HG03045 (cell line): ENCODE measurements around the gene MEIS1.

ENCODE experiments used
- ATAC-seq: cut with Tn5 transposase; IDR thresholded peaks from one replicate; pipeline ENCODE4 v1.9.1; 2021; ENCODE audit warnings: mild to moderate bottlenecking, moderate library complexity; ENCODE audit not compliant: unreplicated experiment

The MEIS1 gene

DNA sequence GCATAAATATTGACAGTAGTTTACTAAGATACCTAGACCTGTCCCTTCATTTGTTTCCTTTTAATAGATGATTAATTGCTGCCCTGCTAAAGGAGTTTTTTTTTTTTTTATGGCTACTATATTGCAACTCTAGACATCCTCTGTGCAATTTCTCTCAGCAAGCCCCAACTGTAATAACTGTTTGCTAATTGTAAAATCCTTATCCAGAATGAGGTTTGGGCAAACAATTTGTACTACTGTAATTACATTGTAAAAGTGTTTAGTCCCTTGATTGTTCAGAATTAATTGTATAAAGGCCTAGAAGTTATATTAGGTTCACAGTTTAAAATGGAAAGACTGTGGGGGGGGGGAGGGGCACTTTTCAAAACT is 3.7 kb upstream of the MEIS1 start:
- no peak for ATAC-seq

DNA sequence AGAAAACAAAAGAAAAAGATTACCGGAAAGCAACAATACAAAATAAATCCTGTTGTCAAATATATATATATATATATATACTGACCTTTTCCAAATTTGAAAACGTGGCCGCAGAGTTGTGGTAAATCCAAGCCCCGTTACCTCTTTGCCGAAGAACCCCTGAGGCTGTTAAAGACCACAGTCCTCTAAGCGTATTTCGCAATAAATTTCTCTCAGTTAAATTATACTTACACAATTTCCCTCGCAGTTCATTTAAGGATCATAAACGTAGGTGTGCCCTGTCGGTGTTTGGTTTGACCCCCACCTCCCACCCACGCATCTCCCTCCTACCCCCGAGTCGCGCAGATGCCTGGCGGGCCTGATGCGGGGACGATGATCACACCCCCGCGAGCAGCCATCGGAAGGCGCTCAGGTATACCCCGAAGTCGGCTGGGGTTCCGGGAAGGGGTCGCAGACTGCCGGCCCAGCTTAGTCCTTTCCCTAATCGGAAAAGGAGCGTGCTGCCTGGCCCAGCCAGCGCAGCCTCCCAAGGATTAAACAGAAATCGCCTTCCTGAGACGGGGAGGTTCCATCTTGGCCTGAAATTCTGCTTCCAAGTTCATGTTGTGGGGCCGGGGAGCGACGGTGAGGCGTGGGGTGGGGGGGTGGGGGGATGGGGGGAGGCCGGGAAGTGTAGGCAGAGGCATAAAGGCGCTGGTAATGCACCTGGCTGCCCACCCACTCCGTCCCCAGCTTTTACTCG is 2.9 kb upstream of the MEIS1 start:
- no peak for ATAC-seq

DNA sequence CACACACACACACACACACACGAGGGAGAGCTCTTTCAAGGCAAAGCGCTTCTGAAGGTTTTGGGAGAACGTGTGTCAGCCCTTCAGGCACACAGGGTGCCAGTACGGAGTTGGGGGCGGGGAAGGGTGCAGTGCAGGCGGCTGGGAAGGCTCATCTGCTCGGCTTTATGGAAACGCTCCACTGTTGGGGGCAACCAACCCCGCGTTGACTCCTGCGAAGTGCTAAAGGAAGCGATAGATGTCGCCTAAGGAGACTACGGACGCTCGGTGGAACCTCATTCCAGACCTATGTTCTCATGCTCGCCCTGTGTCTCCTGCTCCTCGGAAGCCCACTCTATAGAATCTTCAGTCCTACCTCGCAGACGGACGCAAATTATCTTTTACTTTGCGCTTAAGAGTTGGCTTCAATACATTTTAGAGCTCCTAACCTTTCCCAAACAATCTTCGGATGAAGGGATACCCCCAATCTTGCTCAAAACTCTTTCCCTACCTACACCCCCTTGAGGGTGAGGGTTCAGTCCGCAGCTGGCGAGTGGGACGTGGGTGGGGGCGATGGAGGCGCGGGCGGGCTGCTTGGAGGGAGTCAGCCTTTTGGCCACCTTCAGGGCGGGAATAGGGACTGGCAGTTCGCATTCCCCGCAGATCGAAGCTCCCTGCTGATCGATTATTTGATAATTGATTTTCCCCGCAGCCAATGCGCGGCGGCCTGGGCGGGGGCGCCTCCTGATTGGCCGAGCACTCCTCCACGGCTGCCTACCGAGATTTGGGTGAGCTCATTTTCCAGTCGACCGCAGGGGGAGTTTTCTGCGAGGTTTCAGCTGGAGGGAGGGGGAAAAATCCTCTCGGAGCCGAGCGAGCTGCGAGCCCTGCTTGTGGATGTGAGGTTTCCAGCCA is 1.9 kb upstream of the MEIS1 start:
- ATAC-seq, result no peak

DNA sequence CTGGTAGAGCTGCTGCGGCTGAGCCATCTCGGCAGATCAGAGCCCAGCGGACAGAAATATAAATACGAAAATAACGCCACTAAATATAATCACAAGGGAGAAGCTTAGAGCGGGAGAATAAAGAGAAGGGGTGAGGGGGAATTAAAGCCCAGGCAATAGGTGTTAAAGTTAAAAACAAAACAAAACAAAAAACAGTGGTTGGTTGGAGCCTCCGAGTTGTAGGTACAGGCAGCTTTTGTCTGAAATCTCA is 1.3 kb upstream of the MEIS1 start:
- ATAC-seq, result no peak

DNA sequence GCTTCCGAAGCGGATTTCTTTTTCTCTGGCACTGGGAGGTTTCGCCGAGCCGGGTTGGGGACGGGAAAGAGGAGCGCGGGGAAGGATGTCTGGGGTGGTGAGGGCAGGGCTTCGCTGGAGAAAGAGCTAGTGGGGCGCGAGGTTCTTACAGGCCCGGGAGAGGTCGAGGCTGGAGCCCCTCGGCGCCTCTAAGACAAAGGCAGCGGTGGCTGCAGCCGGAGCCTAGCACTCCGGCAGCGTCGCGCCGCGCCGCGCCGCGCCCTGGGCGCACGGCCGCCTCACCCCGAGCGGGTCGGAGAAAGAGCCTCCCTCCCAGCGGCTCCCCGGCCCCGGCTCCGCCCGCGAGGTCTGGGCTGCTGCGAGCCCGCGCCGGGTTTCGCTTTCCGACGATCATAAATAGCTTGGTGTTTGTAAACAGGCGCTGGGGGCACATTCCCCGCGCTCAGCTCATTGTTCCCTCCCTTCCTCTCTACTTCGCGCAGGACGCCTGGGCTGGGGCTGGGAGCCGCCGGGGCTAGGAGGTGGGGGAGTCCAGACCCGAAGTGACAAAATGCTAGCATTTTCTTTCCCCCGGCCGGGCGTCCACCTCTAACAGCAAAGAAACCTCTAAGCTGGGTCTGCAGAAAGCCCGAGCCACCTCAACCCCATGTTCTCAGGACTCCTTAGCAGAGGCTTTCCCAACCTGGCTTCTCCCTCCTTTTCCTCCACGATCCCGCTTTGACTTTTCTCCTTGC is 813 bp upstream of the MEIS1 start:
- no peak for ATAC-seq

DNA sequence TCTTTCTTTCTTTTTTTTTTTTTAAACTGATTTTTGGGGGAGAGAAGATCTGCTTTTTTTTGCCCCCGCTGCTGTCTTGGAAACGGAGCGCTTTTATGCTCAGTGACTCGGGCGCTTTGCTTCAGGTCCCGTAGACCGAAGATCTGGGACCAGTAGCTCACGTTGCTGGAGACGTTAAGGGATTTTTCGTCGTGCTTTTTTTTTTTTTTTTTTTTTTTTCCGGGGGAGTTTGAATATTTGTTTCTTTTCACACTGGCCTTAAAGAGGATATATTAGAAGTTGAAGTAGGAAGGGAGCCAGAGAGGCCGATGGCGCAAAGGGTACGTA is 587 bp downstream of the MEIS1 start:
- no peak for ATAC-seq

DNA sequence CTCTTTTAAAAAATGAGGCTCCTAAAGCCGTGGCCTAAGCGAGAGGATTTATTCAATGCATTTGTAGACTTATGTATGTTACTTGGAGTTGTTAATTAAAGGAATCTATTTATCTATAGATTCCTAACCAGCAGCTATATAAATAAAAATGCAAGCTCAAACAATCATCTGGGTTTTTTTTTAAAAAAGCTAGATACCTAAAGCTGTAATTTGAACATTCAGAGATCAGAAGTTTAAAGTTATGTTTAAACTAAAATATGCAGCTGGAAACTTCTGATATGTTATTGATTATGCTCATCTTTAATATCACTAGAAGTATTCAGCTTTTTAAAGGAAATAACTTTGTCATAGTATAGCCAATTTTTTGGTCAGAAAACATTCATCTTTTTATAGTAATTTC is 1.0 kb downstream of the MEIS1 start:
- ATAC-seq, result no peak

DNA sequence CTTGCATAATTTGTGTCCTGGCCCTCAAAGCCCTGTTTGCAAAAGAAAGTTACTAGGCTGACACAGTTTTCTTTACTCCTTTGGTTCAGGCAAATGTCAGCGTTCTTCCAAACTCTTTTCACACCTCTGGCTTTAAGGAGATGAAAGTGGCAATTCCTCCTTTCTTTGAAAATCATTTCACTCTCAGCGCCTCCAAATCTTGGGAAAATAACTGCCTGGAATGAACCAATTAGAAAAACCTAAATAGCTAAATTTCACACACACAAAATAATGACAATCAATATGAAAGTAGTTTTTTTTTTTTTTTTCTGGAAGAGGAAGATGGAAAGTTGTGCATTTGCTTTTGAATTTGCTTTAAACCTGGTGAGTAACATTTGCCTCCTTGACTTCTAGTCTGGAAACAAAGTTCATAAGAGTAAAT is 1.7 kb downstream of the MEIS1 start:
- ATAC-seq, result no peak

DNA sequence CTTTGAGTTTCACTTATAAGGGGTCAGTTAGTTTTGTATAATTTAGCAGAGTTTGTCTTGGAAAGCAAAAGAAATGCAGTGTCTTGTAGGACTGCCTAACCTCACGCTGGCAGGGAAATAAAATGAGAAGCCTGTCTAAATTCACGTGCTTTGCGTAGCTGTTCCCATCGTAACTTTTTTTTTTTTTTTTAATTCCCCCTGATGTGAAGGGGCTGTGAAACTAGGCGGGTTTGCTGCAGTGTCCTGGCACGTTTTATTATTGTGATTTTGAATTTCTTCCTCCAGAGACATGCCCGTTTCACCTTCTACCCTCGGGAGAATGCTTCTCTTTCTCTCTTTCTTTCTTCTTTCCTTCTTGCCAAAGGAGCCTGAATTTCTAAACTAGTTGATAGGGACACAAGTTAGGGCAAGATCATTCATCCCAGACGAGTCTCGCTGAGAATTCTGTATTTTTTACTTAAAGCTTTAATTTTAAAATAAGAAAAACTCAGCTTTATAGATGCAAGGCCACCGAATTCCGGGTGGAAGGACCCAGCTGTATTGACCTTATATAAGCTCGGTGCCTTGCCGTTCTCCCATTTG is 2.3 kb downstream of the MEIS1 start:
- no peak for ATAC-seq

DNA sequence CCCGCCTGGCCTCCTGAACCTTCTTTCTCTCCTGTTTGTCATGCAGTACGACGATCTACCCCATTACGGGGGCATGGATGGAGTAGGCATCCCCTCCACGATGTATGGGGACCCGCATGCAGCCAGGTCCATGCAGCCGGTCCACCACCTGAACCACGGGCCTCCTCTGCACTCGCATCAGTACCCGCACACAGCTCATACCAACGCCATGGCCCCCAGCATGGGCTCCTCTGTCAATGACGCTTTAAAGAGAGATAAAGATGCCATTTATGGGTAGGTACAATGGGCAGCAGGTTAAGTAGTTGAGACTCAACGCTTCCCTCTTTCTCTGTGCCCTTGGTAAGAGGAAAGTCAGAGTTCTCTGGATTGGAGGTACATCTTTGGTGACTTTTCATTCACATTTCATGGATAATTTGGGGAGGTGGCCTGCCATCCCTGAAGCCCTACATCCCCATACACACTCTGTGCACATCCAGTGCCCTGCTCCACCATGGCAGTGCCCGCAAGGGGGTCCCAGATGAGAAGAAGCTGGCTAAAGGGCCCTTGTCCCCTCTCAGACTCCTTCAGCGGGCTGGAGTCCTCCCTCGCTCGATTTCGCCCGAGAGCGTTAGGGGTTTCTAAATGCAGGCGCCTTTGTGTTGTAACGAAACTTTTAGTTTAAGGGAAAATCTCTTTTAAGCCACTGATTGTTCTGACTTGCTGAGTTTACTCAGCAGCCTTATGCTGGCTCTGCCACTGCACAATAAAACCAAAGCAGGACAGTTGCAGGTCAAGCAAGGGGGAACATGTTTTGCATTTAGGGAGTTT is 3.0 kb downstream of the MEIS1 start:
- no peak for ATAC-seq

DNA sequence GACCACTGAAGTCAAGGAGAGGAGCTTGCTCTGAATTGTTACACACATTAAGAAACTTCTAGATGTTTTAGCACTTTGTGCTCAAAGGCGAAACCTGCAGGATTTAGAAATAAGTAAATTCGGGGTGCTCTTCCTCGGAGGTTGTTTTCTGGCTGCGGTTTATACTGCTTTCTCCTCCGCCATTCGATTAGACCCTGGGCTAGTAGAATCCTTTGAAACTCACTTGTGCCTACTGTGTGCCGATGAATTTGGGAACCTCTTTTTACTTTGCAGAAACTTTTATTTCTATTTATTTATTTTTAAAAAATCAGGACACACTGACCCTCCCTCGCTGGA is 3.5 kb downstream of the MEIS1 start:
- no peak for ATAC-seq

DNA sequence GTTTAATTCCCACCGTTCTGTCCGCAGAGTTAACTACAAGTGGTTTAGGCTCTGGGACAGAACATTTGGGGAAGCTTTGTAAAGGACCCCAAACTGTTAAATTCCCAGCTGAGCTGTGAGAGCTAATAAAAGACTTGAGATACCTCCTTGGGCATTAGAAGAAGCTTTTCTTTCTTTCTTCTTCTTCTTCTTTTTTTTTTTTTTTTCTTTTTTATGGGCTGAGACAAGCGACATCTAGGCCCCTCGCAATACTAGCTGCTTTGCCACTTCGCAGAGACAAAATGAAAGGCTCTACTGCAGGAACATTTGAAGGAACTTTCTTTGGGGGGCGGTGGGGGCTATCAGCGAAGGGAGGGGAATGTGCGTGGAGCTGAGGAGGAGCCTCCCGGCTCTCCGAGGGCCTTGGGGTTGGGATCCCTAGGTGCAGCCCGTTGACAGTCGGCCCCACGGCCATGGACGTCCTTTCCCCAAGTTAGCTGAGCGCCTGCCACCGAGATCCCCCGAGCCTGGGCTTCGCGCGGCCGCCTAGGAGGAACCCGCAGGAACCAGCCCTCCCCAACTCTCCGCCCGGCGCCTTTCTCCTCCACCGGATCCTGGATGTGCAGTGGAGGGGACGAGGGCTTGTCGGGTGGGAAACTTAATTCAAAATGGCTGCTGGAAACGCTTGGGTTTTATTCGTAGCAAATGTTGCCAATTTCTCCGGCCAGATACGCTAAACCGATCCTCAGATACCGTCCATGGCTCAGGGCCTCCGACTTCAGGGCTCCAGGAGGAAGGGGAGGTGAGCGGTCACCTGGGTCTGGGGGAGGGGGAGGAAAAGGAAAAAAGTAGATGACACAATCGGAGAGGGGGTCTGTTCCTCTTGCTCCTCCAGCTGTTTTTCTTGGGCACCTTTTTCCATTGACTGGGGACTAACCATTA is 4.2 kb downstream of the MEIS1 start:
- no peak for ATAC-seq

DNA sequence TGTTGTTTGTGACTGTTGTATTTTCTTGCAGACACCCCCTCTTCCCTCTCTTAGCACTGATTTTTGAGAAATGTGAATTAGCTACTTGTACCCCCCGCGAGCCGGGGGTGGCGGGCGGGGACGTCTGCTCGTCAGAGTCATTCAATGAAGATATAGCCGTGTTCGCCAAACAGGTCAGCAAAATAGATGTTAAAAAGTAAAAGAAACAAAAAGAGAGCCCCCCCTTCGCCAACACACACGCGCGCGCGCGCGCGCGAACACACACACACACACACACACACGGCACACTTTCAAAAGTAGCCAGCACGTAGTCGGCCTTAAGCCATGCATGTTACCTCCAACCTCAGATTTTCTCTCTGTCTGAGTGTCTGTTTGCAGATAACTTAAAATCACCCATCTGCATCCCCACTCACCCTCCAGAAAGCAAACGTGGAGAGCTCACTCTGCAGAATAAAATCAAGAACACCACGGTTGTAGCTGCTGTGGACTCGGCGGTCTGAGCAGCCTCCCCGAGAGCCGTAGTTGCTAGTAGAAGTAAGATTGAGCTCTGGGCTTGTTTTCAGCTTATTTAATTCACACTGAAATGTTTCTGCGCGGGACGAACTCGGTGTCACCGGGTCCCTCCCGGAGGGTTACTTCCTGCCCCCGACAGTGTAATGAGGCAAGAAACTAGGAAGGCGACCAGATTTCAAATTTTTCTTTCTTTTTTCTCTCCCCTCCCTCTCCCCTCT is 5.1 kb downstream of the MEIS1 start:
- no peak for ATAC-seq

DNA sequence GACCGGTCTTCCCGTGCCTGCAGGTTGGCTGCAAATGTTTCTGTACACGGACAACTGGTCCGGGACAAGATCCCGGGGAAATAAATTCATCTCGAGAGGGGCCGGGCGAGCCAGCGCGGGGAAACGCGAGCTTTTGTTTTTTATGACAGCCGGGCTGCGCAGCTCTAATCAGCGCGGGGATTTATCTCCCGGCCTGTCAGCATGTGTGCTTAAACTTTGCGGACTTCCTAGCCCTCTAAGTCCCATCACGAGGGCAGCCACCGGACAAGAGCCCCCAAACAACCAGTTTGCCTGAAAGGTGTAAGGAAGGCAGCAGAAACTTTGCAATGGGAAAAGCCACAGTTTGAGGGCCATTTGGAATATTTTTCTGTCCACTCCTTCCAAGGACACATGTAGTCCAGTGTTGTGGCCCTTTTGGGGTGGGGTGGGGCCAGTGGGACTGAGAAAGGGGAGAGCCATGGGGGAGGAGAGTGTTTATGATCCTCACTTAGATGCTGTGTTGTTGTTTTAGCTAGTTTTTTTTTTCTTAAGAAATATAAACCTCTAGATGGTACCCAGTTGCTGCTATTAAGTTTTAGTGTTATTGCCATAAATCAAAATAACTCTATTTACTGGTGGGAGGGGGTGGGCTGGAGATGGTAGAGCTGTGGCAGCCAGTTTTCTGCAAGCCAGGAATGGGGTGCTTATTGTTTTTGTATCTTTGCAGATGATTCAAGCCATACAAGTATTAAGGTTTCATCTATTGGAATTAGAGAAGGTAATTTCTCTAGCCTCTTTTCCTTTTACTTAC is 6.0 kb downstream of the MEIS1 start:
- no peak for ATAC-seq

DNA sequence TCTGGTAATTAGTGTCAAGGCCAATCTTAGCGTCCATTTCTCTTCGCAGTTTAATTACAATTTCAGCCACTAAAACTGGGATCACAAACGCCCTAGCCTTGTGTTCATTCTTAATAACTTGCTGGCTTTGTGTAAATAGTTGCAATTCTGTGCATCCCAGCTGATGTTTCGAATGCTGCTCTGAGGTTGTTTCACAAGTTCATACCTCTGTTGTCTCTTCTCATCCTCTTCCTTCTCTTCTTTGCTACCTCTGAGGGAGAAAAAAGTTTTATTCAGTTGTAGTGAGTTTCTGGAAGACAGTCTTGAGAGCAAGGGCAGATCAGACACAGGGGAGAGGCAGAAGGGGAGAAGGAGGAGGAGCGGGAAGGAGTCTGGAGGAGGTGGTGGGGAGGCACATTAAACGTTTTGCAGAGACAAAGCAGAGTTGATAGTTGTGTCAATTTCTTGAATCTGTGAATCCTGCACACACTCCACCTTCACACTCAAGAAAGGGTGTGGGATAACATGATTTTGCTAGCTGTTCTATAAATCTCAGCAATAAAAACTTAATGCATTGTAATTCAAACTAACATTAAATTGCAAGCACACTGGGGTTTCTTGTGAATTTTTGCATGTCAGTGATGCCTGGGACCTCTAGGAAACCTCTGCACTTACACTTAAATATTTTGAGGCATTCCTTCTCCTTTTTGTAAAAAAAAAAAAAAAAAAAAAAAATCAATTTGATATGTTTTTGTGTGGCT is 6.8 kb downstream of the MEIS1 start:
- ATAC-seq, result no peak

DNA sequence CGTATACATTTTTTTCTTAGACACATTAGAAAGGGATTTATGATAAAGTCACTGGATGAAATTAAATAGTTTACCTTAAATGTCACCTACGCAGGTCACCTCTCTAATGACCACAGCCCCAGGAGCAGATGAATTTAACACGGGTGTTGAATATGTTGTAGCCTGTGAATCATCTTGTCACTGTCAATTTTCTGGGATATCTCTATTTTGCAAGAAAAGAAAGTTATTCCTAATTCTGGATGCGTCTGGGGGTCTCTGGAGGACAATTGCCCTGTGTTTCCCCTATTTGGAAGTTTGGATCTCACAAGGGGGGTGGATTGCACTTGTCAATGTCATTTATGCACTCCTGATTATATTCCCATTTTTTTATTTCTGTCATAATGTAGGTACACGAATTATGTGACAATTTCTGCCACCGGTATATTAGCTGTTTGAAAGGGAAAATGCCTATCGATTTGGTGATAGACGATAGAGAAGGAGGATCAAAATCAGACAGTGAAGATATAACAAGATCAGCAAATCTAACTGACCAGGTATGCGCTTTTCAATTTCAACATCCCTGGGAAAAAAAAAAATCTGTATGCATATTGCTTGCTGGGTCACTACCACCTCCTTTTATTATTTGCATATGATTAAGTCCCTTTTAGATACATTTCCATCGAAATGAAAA is 7.7 kb downstream of the MEIS1 start:
- no peak for ATAC-seq
